Astrocyte of the hippocampus (primary cell): ENCODE measurements around the gene SRSF6.
"Not testable (repeated sequence)": the region's sequence is repeated elsewhere in the genome, so short reads cannot be mapped to it uniquely, and the experiment has no call there.

Experiments
- DNase-seq: peaks from one replicate; pipeline ENCODE4 v3.0.0; 2011; ENCODE audit warnings: low read depth, low spot score

The SRSF6 gene

GRCh38 chr20:43448748-43449535, 8.8 kb upstream of the SRSF6 start:
- DNase-seq: peak; percentile 65

GRCh38 chr20:43450841-43451799, 6.6 kb upstream of the SRSF6 start:
- no peak for DNase-seq

- DNase-seq: no peak
These were observed 5.1 kb upstream of the SRSF6 start for GRCh38 chr20:43452404-43453126.

GRCh38 chr20:43456252-43456651, 1.4 kb upstream of the SRSF6 start:
- not testable (repeated sequence) for DNase-seq

- DNase-seq: peak; percentile 96
These were observed 672 bp upstream of the SRSF6 start for GRCh38 chr20:43456809-43457639.

GRCh38 chr20:43458422-43458924, 777 bp downstream of the SRSF6 start:
- DNase-seq: no peak

GRCh38 chr20:43459022-43459942, 1.6 kb downstream of the SRSF6 start:
- DNase-seq: no peak

GRCh38 chr20:43460172-43460829, 2.6 kb downstream of the SRSF6 start:
- DNase-seq: no peak

GRCh38 chr20:43460830-43461200, 3.1 kb downstream of the SRSF6 start:
- DNase-seq: no peak

GRCh38 chr20:43461894-43462659, 4.4 kb downstream of the SRSF6 start:
- DNase-seq: no peak

GRCh38 chr20:43462660-43463526, 5.2 kb downstream of the SRSF6 start:
- DNase-seq: no peak

- no peak for DNase-seq
These were observed 6.0 kb downstream of the SRSF6 start for GRCh38 chr20:43463527-43464218.

GRCh38 chr20:43464219-43464790, 6.6 kb downstream of the SRSF6 start:
- DNase-seq: no peak

GRCh38 chr20:43465625-43465943, 7.9 kb downstream of the SRSF6 start:
- no peak for DNase-seq

- DNase-seq: no peak
These were observed 9.9 kb downstream of the SRSF6 start for GRCh38 chr20:43467589-43467988.

GRCh38 chr20:43472671-43473380, 15.1 kb downstream of the SRSF6 start:
- DNase-seq: no peak
